Upper lobe of right lung (tissue), 1 donor: ENCODE results near the gene DOK7. TPM values are rescaled to one million over a fixed set of nuclear protein-coding genes. Genes with fewer than 3 reads are reported as not detected.

ENCODE experiments used
- ATAC-seq: fragments of 200-7000 bp; cut with Tn5 transposase; one replicate; pipeline ENCODE4 v1.9.1; 2020; ENCODE audit warnings: mild to moderate bottlenecking, moderate library complexity
- DNase-seq: peaks from one replicate; pipeline ENCODE4 v3.0.0-alpha.2; 2020
- H3K27ac ChIP-seq: fragments of 200-600 bp; one replicate; pipeline ENCODE4 v1.8.0; 2022
- H3K27me3 ChIP-seq: fragments of 200-600 bp; one replicate; pipeline ENCODE4 v1.8.0; 2022; ENCODE audit warnings: mild to moderate bottlenecking
- H3K36me3 ChIP-seq: fragments of 200-600 bp; one replicate; pipeline ENCODE4 v1.8.0; 2022
- H3K4me1 ChIP-seq: fragments of 200-600 bp; one replicate; pipeline ENCODE4 v1.8.0; 2022
- H3K4me3 ChIP-seq: fragments of 200-600 bp; one replicate; pipeline ENCODE4 v1.8.0; 2022; ENCODE audit warnings: mild to moderate bottlenecking
- H3K9me3 ChIP-seq: fragments of 200-600 bp; one replicate; pipeline ENCODE4 v1.8.0; 2022
- CTCF ChIP-seq: fragments of 200-600 bp; IDR thresholded peaks from one replicate; pipeline ENCODE4 v1.8.0; 2022; ENCODE audit warnings: antibody characterized with exemption
- intact Hi-C: fragments of 100-400 bp; cut with DNase I; formaldehyde crosslinking; loops from one replicate; pipeline ENCODE4 v1.11.0; 2022
- total RNA-seq: library from RNA; stranded (reverse); fragmentation: NEBNext Ultra II Directional; extraction: Animal tissue kit (Norgen Biotek cat#: 25700); gene quantifications from one replicate; pipeline ENCODE4 v1.2.1, GENCODE V29; 2021
- donor health status: DM: no; HTN: yes; CAD: no; lungs with severe emphysema.

Gene DOK7
- total RNA-seq, 1 donor from 2014 or later = 3.6 TPM

GRCh38 chr4:3520796-3521600, 57.9 kb downstream of the DOK7 start:
- Histone ChIP-seq H3K27ac (no peak overlapping the region), H3K36me3 (peaks cover 87% of the 10 kb centered on the region), H3K4me1 (no peaks in the 10 kb centered on the region), H3K9me3 (no peaks in the 10 kb centered on the region), H3K27me3 (no peaks in the 10 kb centered on the region), H3K4me3 (no peak overlapping the region)
- intact Hi-C loops = no loop called here
- DNase-seq = no peak
- no peak for TF ChIP-seq CTCF
- ATAC-seq = no peak

- Histone ChIP-seq H3K4me3 (no peak overlapping the region), H3K9me3 (no peaks in the 10 kb centered on the region), H3K27me3 (no peaks in the 10 kb centered on the region), H3K4me1 (no peaks in the 10 kb centered on the region), H3K36me3 (peaks cover 82% of the 10 kb centered on the region), H3K27ac (no peak overlapping the region)
- ATAC-seq = no peak
- intact Hi-C loops = no loop called here
- peak; percentile 58 for DNase-seq
- TF ChIP-seq CTCF = no peak
These were observed 58.7 kb downstream of the DOK7 start for GRCh38 chr4:3521621-3522325.

GRCh38 chr4:3522326-3522640, 59.2 kb downstream of the DOK7 start:
- intact Hi-C loops = no loop called here
- Histone ChIP-seq H3K27me3 (no peaks in the 10 kb centered on the region), H3K4me1 (no peaks in the 10 kb centered on the region), H3K9me3 (no peaks in the 10 kb centered on the region), H3K4me3 (no peak overlapping the region), H3K27ac (no peak overlapping the region), H3K36me3 (peaks cover 78% of the 10 kb centered on the region)
- peak; percentile 50 for DNase-seq
- no peak for TF ChIP-seq CTCF
- no peak for ATAC-seq

- Histone ChIP-seq H3K9me3 (no peaks in the 10 kb centered on the region), H3K36me3 (peaks cover 75% of the 10 kb centered on the region), H3K4me1 (no peaks in the 10 kb centered on the region), H3K27me3 (no peaks in the 10 kb centered on the region), H3K27ac (no peak overlapping the region), H3K4me3 (no peak overlapping the region)
- intact Hi-C loops = no loop called here
- no peak for TF ChIP-seq CTCF
- DNase-seq = peak; percentile 48
- no peak for ATAC-seq
These were observed 59.5 kb downstream of the DOK7 start for GRCh38 chr4:3522651-3523050.

- no peak for TF ChIP-seq CTCF
- Histone ChIP-seq H3K9me3 (no peaks in the 10 kb centered on the region), H3K4me1 (no peaks in the 10 kb centered on the region), H3K4me3 (no peak overlapping the region), H3K27ac (no peak overlapping the region), H3K36me3 (peaks cover 69% of the 10 kb centered on the region), H3K27me3 (no peaks in the 10 kb centered on the region)
- DNase-seq (peak; percentile 48), ATAC-seq (no peak)
- intact Hi-C loops = no loop called here
These were observed 60.1 kb downstream of the DOK7 start for GRCh38 chr4:3523146-3523627.
